ENCODE data around the gene PYGB.
A peak's percentile ranks its signal among the peaks of the same experiment; 100 is the strongest.

- TF ChIP-seq POLR2AphosphoS5 (IDR thresholded peaks at IDR 0.05; ENCODE audit: low read depth, low read length) (peak; percentile 81), POLR2A (IDR thresholded peaks at IDR 0.05; ENCODE audit: low read depth, low read length) (peak; percentile 83), TAF1 (IDR thresholded peaks at IDR 0.05; ENCODE audit: low read depth, low read length) (peak; percentile 56; the same call in 1 of the 2 replicates)
Observed at GRCh38 chr20:25247956-25248785, at the start of gene PYGB.
